ENCODE results near the gene RELL2.

DNA sequence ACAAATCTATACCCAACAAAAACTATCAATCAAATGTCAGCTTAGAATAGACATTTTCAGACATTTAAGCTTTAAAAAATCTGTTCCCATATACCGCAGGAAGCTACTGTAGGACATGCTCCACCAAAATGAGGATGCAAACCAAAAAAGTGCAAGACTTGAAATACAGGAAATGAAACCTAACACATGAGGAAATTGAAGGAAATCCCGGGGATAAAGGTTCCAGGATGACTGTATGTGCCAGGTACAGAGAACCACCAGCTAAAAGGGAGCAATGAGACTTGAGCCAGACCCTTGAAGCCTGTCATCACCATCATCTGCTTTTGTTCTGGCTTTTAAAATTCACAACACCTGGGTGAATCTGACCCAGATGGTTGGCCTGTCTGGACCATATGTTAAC is 39.4 kb upstream of the RELL2 start:
- TF ChIP-seq POLR2A (IDR thresholded peaks at IDR 0.05) = no peak
- no peak for TF ChIP-seq POLR2AphosphoS5 (IDR thresholded peaks at IDR 0.05)
- TF ChIP-seq, protein P1, sequence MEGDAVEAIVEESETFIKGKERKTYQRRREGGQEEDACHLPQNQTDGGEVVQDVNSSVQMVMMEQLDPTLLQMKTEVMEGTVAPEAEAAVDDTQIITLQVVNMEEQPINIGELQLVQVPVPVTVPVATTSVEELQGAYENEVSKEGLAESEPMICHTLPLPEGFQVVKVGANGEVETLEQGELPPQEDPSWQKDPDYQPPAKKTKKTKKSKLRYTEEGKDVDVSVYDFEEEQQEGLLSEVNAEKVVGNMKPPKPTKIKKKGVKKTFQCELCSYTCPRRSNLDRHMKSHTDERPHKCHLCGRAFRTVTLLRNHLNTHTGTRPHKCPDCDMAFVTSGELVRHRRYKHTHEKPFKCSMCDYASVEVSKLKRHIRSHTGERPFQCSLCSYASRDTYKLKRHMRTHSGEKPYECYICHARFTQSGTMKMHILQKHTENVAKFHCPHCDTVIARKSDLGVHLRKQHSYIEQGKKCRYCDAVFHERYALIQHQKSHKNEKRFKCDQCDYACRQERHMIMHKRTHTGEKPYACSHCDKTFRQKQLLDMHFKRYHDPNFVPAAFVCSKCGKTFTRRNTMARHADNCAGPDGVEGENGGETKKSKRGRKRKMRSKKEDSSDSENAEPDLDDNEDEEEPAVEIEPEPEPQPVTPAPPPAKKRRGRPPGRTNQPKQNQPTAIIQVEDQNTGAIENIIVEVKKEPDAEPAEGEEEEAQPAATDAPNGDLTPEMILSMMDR (IDR thresholded peaks at IDR 0.05) = no peak
- no peak for TF ChIP-seq EP300 (IDR thresholded peaks at IDR 0.05)

All from sigmoid colon (tissue), 4 donors.